Hepatocyte (in vitro differentiated cells): Measurements from ENCODE around the gene SSU72.

Experiments
- EZH2 ChIP-seq: fragments of 200-600 bp; sonication (generic); IDR thresholded peaks from 2 replicates; pipeline ENCODE4 v1.6.1; 2016; ENCODE audit warnings: antibody characterized with exemption, mild to moderate bottlenecking, borderline replicate concordance
- EZH2phosphoT487 ChIP-seq: fragments of 200-600 bp; sonication (generic); IDR thresholded peaks from one replicate; pipeline ENCODE4 v1.6.1; 2018; ENCODE audit warnings: antibody characterized with exemption, mild to moderate bottlenecking, low read depth, moderate library complexity; ENCODE audit not compliant: unreplicated experiment, severe bottlenecking

- TF ChIP-seq EZH2phosphoT487 (no peak), EZH2 (no peak)
These were observed 23.0 kb downstream of the SSU72 start for GRCh38 chr1:1551524-1552262.
